H1 (cell line): ENCODE measurements around the gene FLRT2. TPM values are rescaled to one million over a fixed set of nuclear protein-coding genes. Genes with fewer than 3 reads are reported as not detected.

Source experiments
- CTCF ChIA-PET: fragments of 300-600 bp; sonication (Branson Sonifier 250); formaldehyde crosslinking; loops from one replicate; lab custom pipeline; 2021; ENCODE audit not compliant: partially characterized antibody; lab: Charles Lee
- POLR2A ChIA-PET: fragments of 300-600 bp; sonication (Branson Sonifier 250); formaldehyde crosslinking; loops from one replicate; lab custom pipeline; 2021; ENCODE audit warnings: inconsistent platforms; ENCODE audit not compliant: partially characterized antibody; lab: Charles Lee
- DNase-seq, 2 experiments: peaks; one replicate each; pipeline versions ENCODE4 v3.0.0 to v3.0.0-alpha.2; 2010 to 2022; ENCODE audit warnings: low spot score in 2 of 2, low read depth in 1 of 2, mixed read lengths in 1 of 2
- FAIRE-seq: peaks from 2 replicates; lab custom pipeline; 2011; peaks lifted over from hg19 to GRCh38; lab: Jason Lieb, UNC
- H2AFZ ChIP-seq: 2 replicates; pipeline ENCODE4 v1.8.1; 2012; ENCODE audit warnings: low read length, inconsistent platforms
- H2AK5ac ChIP-seq: 2 replicates; pipeline ENCODE4 v1.6.1; 2013; ENCODE audit warnings: low read depth, low read length
- H2BK120ac ChIP-seq: replicated peaks from 2 replicates; pipeline ENCODE3; 2013; ENCODE audit warnings: low read depth, low read length, inconsistent platforms
- H2BK12ac ChIP-seq: 2 replicates; pipeline ENCODE4 v1.6.1; 2013; ENCODE audit warnings: low read depth, low read length
- H2BK15ac ChIP-seq: 2 replicates; pipeline ENCODE4 v1.6.1; 2013; ENCODE audit warnings: low read length
- H2BK20ac ChIP-seq: 2 replicates; pipeline ENCODE4 v1.6.1; 2013; ENCODE audit warnings: low read length
- H2BK5ac ChIP-seq: 2 replicates; pipeline ENCODE4 v1.6.1; 2013; ENCODE audit warnings: low read depth, low read length
- H3K14ac ChIP-seq: 2 replicates; pipeline ENCODE4 v1.6.1; 2013; ENCODE audit warnings: inconsistent platforms; ENCODE audit not compliant: insufficient read length
- H3K18ac ChIP-seq: 2 replicates; pipeline ENCODE4 v1.6.1; 2013; ENCODE audit warnings: low read length; ENCODE audit errors: extremely low read depth
- H3K23ac ChIP-seq: 2 replicates; pipeline ENCODE4 v1.6.1; 2013; ENCODE audit warnings: inconsistent platforms; ENCODE audit not compliant: insufficient read length
- H3K23me2 ChIP-seq: 2 replicates; pipeline ENCODE4 v1.6.1; 2013; ENCODE audit warnings: low read depth, low read length
- H3K27ac ChIP-seq: 2 replicates; pipeline ENCODE4 v1.6.1; 2011; ENCODE audit warnings: low read depth, low read length, inconsistent platforms
- H3K27me3 ChIP-seq, 4 experiments: replicated peaks in 1 of 4; 1 replicate in 1 of 4; 2 replicates in 3 of 4; pipeline versions ENCODE4 v1.6.1 to v1.8.1; 2011 to 2013; ENCODE audit warnings: low read length in 3 of 4, mild to moderate bottlenecking in 3 of 4, inconsistent platforms in 2 of 4, mixed read lengths in 2 of 4, moderate library complexity in 1 of 4; ENCODE audit not compliant: control insufficient read depth in 3 of 4, insufficient read depth in 3 of 4; ENCODE audit errors: extremely low read depth in 1 of 4
- H3K36me3 ChIP-seq, 4 experiments: 2 replicates each; pipeline versions ENCODE4 v1.6.1 to v1.8.1; 2011 to 2013; ENCODE audit warnings: mild to moderate bottlenecking in 4 of 4, low read length in 3 of 4, moderate library complexity in 2 of 4, control low read depth in 1 of 4, inconsistent platforms in 1 of 4; ENCODE audit not compliant: insufficient read depth in 4 of 4, control insufficient read depth in 2 of 4
- H3K4ac ChIP-seq: replicated peaks from 2 replicates; pipeline ENCODE3; 2013; ENCODE audit warnings: low read length, low read depth, mixed read lengths, inconsistent platforms; ENCODE audit not compliant: insufficient read length
- H3K4me1 ChIP-seq, 4 experiments: replicated peaks in 1 of 4; 1 replicate in 1 of 4; 2 replicates in 3 of 4; pipeline versions ENCODE4 v1.6.1 to v1.8.1; 2011 to 2013; ENCODE audit warnings: low read length in 3 of 4, inconsistent platforms in 2 of 4, mixed read lengths in 1 of 4; ENCODE audit not compliant: insufficient read depth in 4 of 4, control insufficient read depth in 3 of 4
- H3K4me2 ChIP-seq, 2 experiments: 2 replicates each; pipeline versions ENCODE4 v1.6.1 to v1.8.1; 2011 to 2013; ENCODE audit warnings: low read depth in 2 of 2, low read length in 2 of 2, control low read depth in 1 of 2, inconsistent platforms in 1 of 2, mild to moderate bottlenecking in 1 of 2; ENCODE audit not compliant: insufficient read depth in 1 of 2
- H3K4me3 ChIP-seq, 4 experiments: fragments of 200-600, 300-600 bp in 1 of 4; sonication (generic), shearing (Covaris generic), sonication (Bioruptor Twin) in 1 of 4; 2 replicates each; pipeline versions ENCODE4 v1.5.1 to v1.8.1; 2011 to 2016; ENCODE audit warnings: low read length in 4 of 4, low read depth in 3 of 4, control low read depth in 2 of 4, inconsistent platforms in 2 of 4, mild to moderate bottlenecking in 2 of 4, mixed read lengths in 1 of 4, moderate library complexity in 1 of 4; ENCODE audit not compliant: insufficient read depth in 2 of 4; ENCODE audit errors: extremely low read depth in 1 of 4
- H3K56ac ChIP-seq: replicated peaks from 2 replicates; pipeline ENCODE3; 2013; ENCODE audit warnings: low read depth, mild to moderate bottlenecking, mixed read lengths, low read length, inconsistent platforms; ENCODE audit not compliant: insufficient read length
- H3K79me1 ChIP-seq: 2 replicates; pipeline ENCODE4 v1.6.1; 2013; ENCODE audit warnings: low read depth, low read length, control low read depth
- H3K79me2 ChIP-seq, 2 experiments: 2 replicates each; pipeline versions ENCODE4 v1.6.1 to v1.8.1; 2012 to 2013; ENCODE audit warnings: low read length in 2 of 2, mild to moderate bottlenecking in 2 of 2, inconsistent platforms in 1 of 2; ENCODE audit not compliant: insufficient read depth in 2 of 2, control insufficient read depth in 1 of 2
- H3K9ac ChIP-seq, 4 experiments: replicated peaks in 1 of 4; 1 replicate in 1 of 4; 2 replicates in 3 of 4; pipeline versions ENCODE4 v1.6.1 to v1.8.1; 2011 to 2013; ENCODE audit warnings: low read depth in 3 of 4, low read length in 3 of 4, control low read depth in 2 of 4, mild to moderate bottlenecking in 2 of 4, moderate library complexity in 2 of 4, inconsistent platforms in 1 of 4; ENCODE audit errors: extremely low read depth in 1 of 4
- H3K9me3 ChIP-seq, 2 experiments: 2 replicates each; pipeline versions ENCODE4 v1.6.1 to v1.8.1; 2012 to 2013; ENCODE audit warnings: mild to moderate bottlenecking in 2 of 2, moderate library complexity in 2 of 2, control low read depth in 1 of 2, inconsistent platforms in 1 of 2, low read depth in 1 of 2, low read length in 1 of 2, mixed read lengths in 1 of 2; ENCODE audit not compliant: insufficient read depth in 2 of 2
- H4K20me1 ChIP-seq, 2 experiments: replicated peaks in 1 of 2; 2 replicates each; pipeline versions ENCODE3 to v1.8.1; 2011 to 2013; ENCODE audit warnings: inconsistent platforms in 2 of 2, low read length in 2 of 2, mild to moderate bottlenecking in 1 of 2; ENCODE audit not compliant: insufficient read depth in 2 of 2, control insufficient read depth in 1 of 2
- H4K5ac ChIP-seq: 2 replicates; pipeline ENCODE4 v1.6.1; 2013; ENCODE audit warnings: low read length, low read depth, mixed read lengths, inconsistent platforms; ENCODE audit not compliant: insufficient read length
- H4K8ac ChIP-seq: 2 replicates; pipeline ENCODE4 v1.8.0; 2013; ENCODE audit warnings: mild to moderate bottlenecking, moderate library complexity, low read length, inconsistent platforms; ENCODE audit not compliant: insufficient read depth; ENCODE audit errors: extremely low read depth
- H4K91ac ChIP-seq: replicated peaks from 2 replicates; pipeline ENCODE3; 2013; ENCODE audit warnings: low read length, mixed read lengths, inconsistent platforms; ENCODE audit not compliant: insufficient read length
- CHD1 ChIP-seq: IDR thresholded peaks from 2 replicates; pipeline ENCODE4 v1.6.1; 2012; ENCODE audit warnings: low read depth, low read length, improper control_type of control experiment
- CREB1 ChIP-seq: IDR thresholded peaks from 2 replicates; pipeline ENCODE4 v1.6.1; 2012; ENCODE audit warnings: inconsistent platforms
- CTBP2 ChIP-seq: IDR thresholded peaks from 2 replicates; pipeline ENCODE4 v1.7.0; 2011; ENCODE audit warnings: borderline replicate concordance, mild to moderate bottlenecking, moderate library complexity, mixed read lengths, low read length; ENCODE audit not compliant: insufficient read depth, insufficient read length
- EZH2 ChIP-seq: fragments of 200-600 bp; sonication (generic); IDR thresholded peaks from 2 replicates; pipeline ENCODE4 v1.7.1; 2012; ENCODE audit warnings: low read depth, mild to moderate bottlenecking, moderate library complexity, low read length, inconsistent platforms; ENCODE audit not compliant: severe bottlenecking
- FOSL1 ChIP-seq: IDR thresholded peaks from 2 replicates; pipeline ENCODE4 v1.6.1; 2011; ENCODE audit warnings: mild to moderate bottlenecking, low read depth, low read length, moderate library complexity; ENCODE audit not compliant: insufficient read depth
- GTF2F1 ChIP-seq: IDR thresholded peaks from 2 replicates; pipeline ENCODE4 v1.6.1; 2012; ENCODE audit warnings: low read depth, low read length, improper control_type of control experiment, borderline replicate concordance
- HDAC2 ChIP-seq, 2 experiments: fragments of 300-600 bp in 1 of 2; sonication (generic) in 1 of 2; IDR thresholded peaks; 2 replicates each; pipeline ENCODE4 v1.6.1; 2011 to 2012; ENCODE audit warnings: low read depth in 2 of 2, low read length in 2 of 2, mild to moderate bottlenecking in 2 of 2, moderate library complexity in 2 of 2, borderline replicate concordance in 1 of 2, inconsistent platforms in 1 of 2
- JUN ChIP-seq: IDR thresholded peaks from 2 replicates; pipeline ENCODE4 v1.6.1; 2011; ENCODE audit warnings: low read depth, mild to moderate bottlenecking, improper control_type of control experiment, low read length
- MAX ChIP-seq: IDR thresholded peaks from 2 replicates; pipeline ENCODE4 v1.6.1; 2012; ENCODE audit warnings: inconsistent platforms
- NANOG ChIP-seq: IDR thresholded peaks from 2 replicates; pipeline ENCODE4 v1.6.1; 2011; ENCODE audit warnings: low read length, low read depth, mild to moderate bottlenecking, inconsistent platforms; ENCODE audit not compliant: insufficient read depth, poor library complexity, severe bottlenecking
- NRF1 ChIP-seq: IDR thresholded peaks from 2 replicates; pipeline ENCODE4 v1.6.1; 2011; ENCODE audit warnings: mild to moderate bottlenecking, low read depth, low read length, improper control_type of control experiment
- RNF2 ChIP-seq: fragments of 200-900, 300-1000 bp; sonication (generic); IDR thresholded peaks from 2 replicates; pipeline ENCODE4 v1.7.1; 2016; ENCODE audit warnings: borderline replicate concordance, low read depth, mild to moderate bottlenecking, antibody characterized with exemption, low read length; ENCODE audit not compliant: poor library complexity, severe bottlenecking; ENCODE audit errors: missing control alignments
- SP1 ChIP-seq: IDR thresholded peaks from 2 replicates; pipeline ENCODE4 v1.6.1; 2011; ENCODE audit warnings: low read depth, low read length
- SP4 ChIP-seq: IDR thresholded peaks from 2 replicates; pipeline ENCODE4 v1.6.1; 2012; ENCODE audit warnings: low read length, inconsistent platforms
- WGBS, 2 experiments: shearing (Covaris generic) in 1 of 2; methylation state at CpG; one replicate each; pipeline versions ENCODE4 v1.1.6 to v1.1.7; 2013 to 2015; ENCODE audit warnings: low lambda C conversion rate in 2 of 2, mixed read lengths in 2 of 2, inconsistent platforms in 1 of 2, low coverage in 1 of 2, missing lambda C conversion rate in 1 of 2; ENCODE audit not compliant: insufficient replicate concordance in 2 of 2, insufficient coverage in 1 of 2, insufficient read length in 1 of 2; ENCODE audit errors: extremely low coverage in 1 of 2, missing lambda C conversion rate in 1 of 2; 5-methylcytosine and 5-hydroxymethylcytosine counted together
- polyA plus RNA-seq, 7 experiments: library from polyadenylated mRNA; depleted of rRNA in 3 of 7; stranded (reverse) in 5 of 7; unstranded in 2 of 7; fragments of >200 nt in 5 of 7; fragments of 200-250 nt in 2 of 7; gene quantifications; 1 replicate in 5 of 7; 2 replicates in 1 of 7; 4 replicates in 1 of 7; pipeline versions ENCODE4 v1.2.1 to v1.2.3, GENCODE V29; 2011 to 2013; ENCODE audit warnings: missing spikeins in 2 of 7, mixed read lengths in 2 of 7
- total RNA-seq: library from RNA; stranded (reverse); fragmentation: NEBNext Ultra II Directional; extraction: Animal tissue kit (Norgen Biotek cat#: 25700); gene quantifications from 2 replicates; pipeline ENCODE4 v1.2.1, GENCODE V29; 2021

FLRT2 gene
- total and polyA plus RNA-seq, 2 of the 8 experiments (the other 6 are each of a cell fraction or from before 2014, with no cell fraction given) = 2.4 to 6.9 TPM

- no peaks in the 10 kb centered on the region for H3K36me3 ChIP-seq
- H3K23me2 ChIP-seq = no peaks in the 10 kb centered on the region; the same call in 1 of the 2 replicates
- H3K9ac ChIP-seq = no peak overlapping the region
- H2BK120ac ChIP-seq = no peak overlapping the region
- H3K4me3 ChIP-seq = no peak overlapping the region
- H3K4ac ChIP-seq = no peak overlapping the region
- H3K56ac ChIP-seq = no peak overlapping the region
- H4K20me1 ChIP-seq = no peaks in the 10 kb centered on the region
- no peak overlapping the region for H2BK15ac ChIP-seq
- no peaks in the 10 kb centered on the region for H3K4me1 ChIP-seq
- no peak overlapping the region for H3K14ac ChIP-seq
- H2AFZ ChIP-seq = no peak overlapping the region
- ChIA-PET CTCF (interaction anchor here (1.5 kb wide), 1 partner anchor 10 kb away, joined by 6 read pairs; no protein-coding TSS in a partner anchor), POLR2A (no interaction called here)
- H3K18ac ChIP-seq = no peak overlapping the region
- no peaks in the 10 kb centered on the region for H3K79me1 ChIP-seq
- H3K9me3 ChIP-seq = no peaks in the 10 kb centered on the region
- H4K91ac ChIP-seq = no peak overlapping the region
- no peak overlapping the region for H2BK20ac ChIP-seq
- no peak overlapping the region for H3K27ac ChIP-seq
- no peak overlapping the region for H3K4me2 ChIP-seq
- WGBS, 2 experiments = 88% methylated on average over 6 of the region's 6 CpGs; no CpG with 5 or more reads in 1 of the 2 experiments
- no peak for DNase-seq
- H2BK5ac ChIP-seq = no peak overlapping the region
- H3K27me3 ChIP-seq = peaks cover 0 to 1% (median 0%) of the 10 kb centered on the region in 4 experiments; a peak in 1 of 7 replicates
- H4K5ac ChIP-seq = no peak overlapping the region
- FAIRE-seq = no peak
- H2AK5ac ChIP-seq = no peak overlapping the region
- H4K8ac ChIP-seq = no peak overlapping the region
- H3K79me2 ChIP-seq = no peaks in the 10 kb centered on the region
- H3K23ac ChIP-seq = no peak overlapping the region
- H2BK12ac ChIP-seq = no peak overlapping the region
- TF ChIP-seq SP4 (no peak), NRF1 (no peak), GTF2F1 (no peak), SP1 (no peak), RNF2 (no peak), JUN (no peak), CHD1 (no peak), MAX (no peak), NANOG (no peak), FOSL1 (no peak), EZH2 (no peak), HDAC2 (IDR thresholded peaks at IDR 0.05; ENCODE audit: borderline replicate concordance in 1 of 2, low read depth in 2 of 2, low read length in 2 of 2) (no peak), CTBP2 (no peak), CREB1 (no peak)
Observed at GRCh38 chr14:85602345-85602744, 72.4 kb downstream of the FLRT2 start.
